ENCODE data around the gene GTF3A.

- TF ChIP-seq GATA2 (IDR thresholded peaks at IDR 0.05; ENCODE audit: low read depth, low read length) (no peak), GATA3 (IDR thresholded peaks at IDR 0.05; ENCODE audit: low read depth, low read length) (no peak)
Measured at GRCh38 chr13:27442797-27443196, 18.4 kb downstream of the GTF3A start.

Data from SH-SY5Y (cell line).